Lower leg skin (tissue), 4 donors: ENCODE data around the gene CLIC2. TPM values are rescaled to one million over a fixed set of nuclear protein-coding genes. Genes with fewer than 3 reads are reported as not detected.

ENCODE experiments used
- DNase-seq, 2 donors: peaks; one replicate each; pipeline ENCODE4 v3.0.0-alpha.2; 2019; ENCODE audit warnings: low spot score in 2 of 2
- H3K4me3 ChIP-seq: fragments of 200-600 bp; sonication (generic); 2 replicates; pipeline ENCODE4 v1.5.1; 2017; ENCODE audit warnings: mild to moderate bottlenecking, low read depth; ENCODE audit not compliant: poor library complexity, severe bottlenecking
- POLR2A ChIP-seq, 2 donors: fragments of 450-650 bp; IDR thresholded peaks; one replicate each; pipeline ENCODE4 v1.6.1; 2016 to 2017; ENCODE audit warnings: antibody characterized with exemption in 2 of 2, mild to moderate bottlenecking in 1 of 2, moderate library complexity in 1 of 2
- WGBS, 2 donors: methylation state at CpG; one replicate each; pipeline ENCODE4 v1.1.5; 2018; 5-methylcytosine and 5-hydroxymethylcytosine counted together
- intact Hi-C: fragments of 100-400 bp; cut with DNase I; formaldehyde crosslinking; loops from one replicate; pipeline ENCODE4 v1.15.0; 2023; ENCODE audit warnings: low total_unique reads
- total RNA-seq, 4 donors: library from RNA; depleted of rRNA; stranded (reverse); fragments of >200 nt; gene quantifications; one replicate each; pipeline ENCODE4 v1.1.0, GENCODE V29; 2016
- TF ChIP-seq, protein P1 (sequence below), 3 donors: fragments of 450-650 bp; IDR thresholded peaks; one replicate each; pipeline ENCODE4 v1.5.1; 2016; ENCODE audit warnings: antibody characterized with exemption in 3 of 3, mild to moderate bottlenecking in 3 of 3, moderate library complexity in 2 of 3

The CLIC2 gene
- total RNA-seq, 4 donors from 2014 or later: 6.9 to 12.7 (median 7.3) TPM

DNA sequence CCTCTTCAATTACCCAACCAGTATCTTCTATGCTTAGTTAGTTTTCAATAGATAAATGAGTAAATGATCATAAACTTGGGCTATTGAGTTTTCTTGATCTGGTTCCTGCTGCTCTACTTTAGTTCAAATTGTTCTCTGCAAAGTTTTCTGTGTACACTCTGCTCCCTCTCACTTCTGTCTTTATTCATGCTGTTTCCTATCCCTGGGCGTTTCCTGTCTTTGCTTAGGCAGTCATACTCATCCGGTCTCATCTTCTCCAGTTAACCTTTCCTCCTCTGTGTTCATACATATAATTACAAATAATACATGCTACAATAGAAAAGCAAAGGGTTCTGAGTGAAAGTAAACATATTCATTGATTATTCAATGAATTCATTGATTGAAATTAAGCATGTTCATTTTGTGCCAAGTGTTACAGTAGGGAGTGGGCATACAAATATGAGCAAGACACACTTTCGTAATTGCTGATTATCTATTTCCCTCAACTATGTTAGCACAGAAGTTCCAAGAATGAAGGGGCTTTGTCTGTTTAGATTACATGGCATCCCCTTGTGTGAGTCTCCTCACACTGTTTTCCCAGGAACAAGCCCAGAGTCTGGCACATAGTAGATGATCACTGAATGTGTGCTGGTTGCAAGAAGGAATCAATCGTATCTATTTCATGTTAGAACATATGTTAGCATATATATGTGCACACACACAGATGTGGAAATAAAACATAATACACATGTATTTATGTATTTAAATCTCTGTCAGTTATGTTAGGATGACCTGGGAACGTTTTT, 71.3 kb downstream of the CLIC2 start:
- intact Hi-C loops: no loop called here
- TF ChIP-seq, protein P1, sequence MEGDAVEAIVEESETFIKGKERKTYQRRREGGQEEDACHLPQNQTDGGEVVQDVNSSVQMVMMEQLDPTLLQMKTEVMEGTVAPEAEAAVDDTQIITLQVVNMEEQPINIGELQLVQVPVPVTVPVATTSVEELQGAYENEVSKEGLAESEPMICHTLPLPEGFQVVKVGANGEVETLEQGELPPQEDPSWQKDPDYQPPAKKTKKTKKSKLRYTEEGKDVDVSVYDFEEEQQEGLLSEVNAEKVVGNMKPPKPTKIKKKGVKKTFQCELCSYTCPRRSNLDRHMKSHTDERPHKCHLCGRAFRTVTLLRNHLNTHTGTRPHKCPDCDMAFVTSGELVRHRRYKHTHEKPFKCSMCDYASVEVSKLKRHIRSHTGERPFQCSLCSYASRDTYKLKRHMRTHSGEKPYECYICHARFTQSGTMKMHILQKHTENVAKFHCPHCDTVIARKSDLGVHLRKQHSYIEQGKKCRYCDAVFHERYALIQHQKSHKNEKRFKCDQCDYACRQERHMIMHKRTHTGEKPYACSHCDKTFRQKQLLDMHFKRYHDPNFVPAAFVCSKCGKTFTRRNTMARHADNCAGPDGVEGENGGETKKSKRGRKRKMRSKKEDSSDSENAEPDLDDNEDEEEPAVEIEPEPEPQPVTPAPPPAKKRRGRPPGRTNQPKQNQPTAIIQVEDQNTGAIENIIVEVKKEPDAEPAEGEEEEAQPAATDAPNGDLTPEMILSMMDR (IDR thresholded peaks at IDR 0.05): no peak
- TF ChIP-seq POLR2A (IDR thresholded peaks at IDR 0.05): no peak
- H3K4me3 ChIP-seq: no peak overlapping the region
- no peak for DNase-seq
- 28 to 44% methylated on average over 5 of the region's 5 CpGs for WGBS, 2 donors

DNA sequence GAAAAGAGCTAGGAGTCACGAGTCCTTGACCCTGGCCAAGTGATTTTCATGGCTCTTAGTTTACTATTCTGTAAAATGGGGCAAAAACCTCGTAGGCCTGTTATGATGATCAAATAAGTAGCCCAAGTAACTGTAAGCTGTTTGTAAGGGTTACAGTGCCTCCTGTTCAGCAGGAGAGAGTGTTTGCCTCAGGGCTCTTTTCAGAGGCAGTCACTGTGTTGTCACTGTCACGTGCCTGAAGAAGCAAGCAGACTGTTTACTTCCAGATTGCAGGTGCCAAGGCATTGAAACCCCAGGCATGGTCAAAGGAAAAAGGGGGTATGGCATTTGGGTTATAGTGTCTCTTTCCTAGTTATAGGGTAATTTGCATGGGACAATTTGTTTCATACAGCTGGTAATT, 74.7 kb downstream of the CLIC2 start:
- intact Hi-C loops: no loop called here
- DNase-seq: no peak
- WGBS, 2 donors: 48 to 58% methylated on average over 3 of the region's 3 CpGs
- no peak overlapping the region for H3K4me3 ChIP-seq
- TF ChIP-seq, protein P1 (IDR thresholded peaks at IDR 0.05): no peak
- TF ChIP-seq POLR2A (IDR thresholded peaks at IDR 0.05): no peak

DNA sequence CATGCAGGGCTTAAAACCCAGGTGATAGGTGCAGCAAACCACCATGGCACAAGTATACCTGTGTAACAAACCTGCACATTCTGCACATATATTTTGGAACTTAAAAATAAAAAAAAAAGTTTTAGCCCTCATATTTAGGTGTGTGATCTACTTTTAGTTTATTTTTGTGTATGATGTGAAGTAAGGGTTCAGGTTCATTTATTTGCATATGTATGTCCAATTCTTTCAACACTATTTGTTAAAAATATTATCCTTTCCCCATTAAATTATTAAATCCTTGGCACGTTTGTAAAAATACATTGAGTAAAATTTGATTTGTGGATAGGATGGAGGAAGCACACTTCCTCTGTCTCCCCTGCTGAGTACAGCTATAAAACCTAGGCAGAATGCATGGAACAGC, 83.0 kb downstream of the CLIC2 start:
- intact Hi-C loops: no loop called here
- no peak for TF ChIP-seq POLR2A (IDR thresholded peaks at IDR 0.05)
- TF ChIP-seq, protein P1 (IDR thresholded peaks at IDR 0.05): no peak
- H3K4me3 ChIP-seq: no peak overlapping the region
- DNase-seq: no peak
- 30 to 43% methylated on average over 1 of the region's 1 CpG for WGBS, 2 donors

DNA sequence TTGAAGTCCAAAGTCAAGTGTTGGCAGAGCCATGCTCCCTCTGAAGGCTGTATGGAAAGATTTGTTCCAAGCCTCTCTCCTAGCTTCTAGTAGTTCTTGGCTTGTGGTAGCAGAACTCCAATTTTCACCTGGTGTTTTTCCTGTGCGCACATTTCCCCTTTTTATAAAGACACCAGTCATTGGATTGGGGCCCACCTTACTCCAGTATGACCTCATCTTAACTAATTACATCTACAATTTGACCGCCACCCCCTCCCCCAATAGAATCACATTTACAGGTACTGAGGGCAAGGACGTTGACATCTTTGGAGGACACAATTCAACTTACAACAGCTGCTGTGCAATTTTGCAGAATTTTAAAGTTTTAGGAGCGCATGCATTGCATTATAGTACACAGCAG, 86.9 kb downstream of the CLIC2 start:
- H3K4me3 ChIP-seq: no peak overlapping the region
- intact Hi-C loops: no loop called here
- TF ChIP-seq, protein P1 (IDR thresholded peaks at IDR 0.05): no peak
- TF ChIP-seq POLR2A (IDR thresholded peaks at IDR 0.05): no peak
- WGBS, 2 donors: 73 to 84% methylated on average over 4 of the region's 4 CpGs
- no peak for DNase-seq

DNA sequence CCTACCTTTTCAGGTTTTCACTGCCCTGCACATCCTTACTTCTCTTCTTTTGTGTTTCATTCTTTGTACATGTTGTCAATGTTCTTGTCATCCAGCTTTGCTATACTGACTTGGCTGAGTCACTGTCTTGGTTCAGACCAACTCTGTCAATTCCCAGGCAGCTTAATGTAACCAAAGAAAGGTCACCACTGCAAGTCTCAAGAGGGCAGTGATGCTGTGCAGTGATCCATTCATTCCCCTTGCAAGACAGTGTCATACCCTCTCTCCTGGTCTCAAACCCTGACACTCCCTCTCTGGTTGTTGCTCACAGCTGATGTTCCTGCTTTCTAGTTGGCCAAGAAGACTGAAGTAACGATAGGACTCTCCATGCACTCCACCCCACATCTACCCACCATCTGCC, 87.7 kb downstream of the CLIC2 start:
- H3K4me3 ChIP-seq: no peak overlapping the region
- 70 to 100% methylated on average over 1 of the region's 1 CpG for WGBS, 2 donors
- TF ChIP-seq, protein P1 (IDR thresholded peaks at IDR 0.05): no peak
- TF ChIP-seq POLR2A (IDR thresholded peaks at IDR 0.05): no peak
- intact Hi-C loops: no loop called here
- DNase-seq: no peak

GRCh38 chrX:155242300-155242699, 92.1 kb downstream of the CLIC2 start:
- TF ChIP-seq, protein P1 (IDR thresholded peaks at IDR 0.05): no peak
- TF ChIP-seq POLR2A (IDR thresholded peaks at IDR 0.05): no peak
- WGBS, 2 donors: 42 to 55% methylated on average over 5 of the region's 5 CpGs
- DNase-seq: no peak
- intact Hi-C loops: no loop called here
- no peak overlapping the region for H3K4me3 ChIP-seq
